SK-N-SH treated with all-trans-retinoic acid at 6 μM for 48 hours (cell line): ENCODE data around the gene GLRA2.
A peak's percentile ranks its signal among the peaks of the same experiment; 100 is the strongest.

Experiments used
- ATAC-seq: fragments of 200-7000 bp; cut with Tn5 transposase; 3 replicates; pipeline ENCODE4 v1.9.1; 2020; ENCODE audit warnings: mild to moderate bottlenecking, moderate library complexity
- BACH2 ChIP-seq: fragments of 250-450 bp; sonication (Bioruptor Pico); IDR thresholded peaks from 2 replicates; pipeline ENCODE4 v1.9.0; 2021; ENCODE audit warnings: mild to moderate bottlenecking, borderline replicate concordance
- CSDC2 ChIP-seq: fragments of 250-450 bp; sonication (Bioruptor Pico); IDR thresholded peaks from 2 replicates; pipeline ENCODE4 v1.5.0; 2020; ENCODE audit warnings: mild to moderate bottlenecking, moderate library complexity
- CSRNP3 ChIP-seq: fragments of 250-450 bp; sonication (Bioruptor Pico); IDR thresholded peaks from 2 replicates; pipeline ENCODE4 v1.5.1; 2021; ENCODE audit warnings: mild to moderate bottlenecking, moderate library complexity
- ESRRG ChIP-seq: fragments of 250-450 bp; sonication (Bioruptor Pico); IDR thresholded peaks from 2 replicates; pipeline ENCODE4 v1.6.1; 2021; ENCODE audit warnings: mild to moderate bottlenecking
- GLIS3 ChIP-seq: fragments of 250-450 bp; sonication (Bioruptor Pico); IDR thresholded peaks from 2 replicates; pipeline ENCODE4 v1.5.0; 2020; ENCODE audit warnings: mild to moderate bottlenecking, moderate library complexity
- ISL1 ChIP-seq: fragments of 250-450 bp; sonication (Bioruptor Pico); IDR thresholded peaks from 2 replicates; pipeline ENCODE4 v2.1.2; 2022; ENCODE audit warnings: mild to moderate bottlenecking, moderate library complexity
- POU6F1 ChIP-seq: fragments of 250-450 bp; sonication (Bioruptor Pico); IDR thresholded peaks from 2 replicates; pipeline ENCODE4 v1.8.0; 2021; ENCODE audit warnings: low read depth, mild to moderate bottlenecking, moderate library complexity, borderline replicate concordance
- PPARA ChIP-seq: fragments of 250-450 bp; sonication (Bioruptor Pico); IDR thresholded peaks from 2 replicates; pipeline ENCODE4 v1.5.0; 2020; ENCODE audit warnings: mild to moderate bottlenecking, borderline replicate concordance
- RARB ChIP-seq: fragments of 250-450 bp; sonication (Bioruptor Pico); IDR thresholded peaks from 2 replicates; pipeline ENCODE4 v1.8.0; 2021; ENCODE audit warnings: mild to moderate bottlenecking, moderate library complexity
- SNAI2 ChIP-seq: fragments of 250-450 bp; sonication (Bioruptor Pico); IDR thresholded peaks from 2 replicates; pipeline ENCODE4 v1.5.0; 2020; ENCODE audit warnings: mild to moderate bottlenecking, moderate library complexity
- TCF4 ChIP-seq: fragments of 250-450 bp; sonication (Bioruptor Pico); IDR thresholded peaks from 2 replicates; pipeline ENCODE4 v1.8.0; 2021; ENCODE audit warnings: mild to moderate bottlenecking, moderate library complexity, borderline replicate concordance
- ZC3H10 ChIP-seq: fragments of 250-450 bp; sonication (Bioruptor Pico); IDR thresholded peaks from 2 replicates; pipeline ENCODE4 v1.5.1; 2021; ENCODE audit warnings: mild to moderate bottlenecking, moderate library complexity
- ZFP3 ChIP-seq: fragments of 250-450 bp; sonication (Bioruptor Pico); IDR thresholded peaks from 2 replicates; pipeline ENCODE4 v1.5.0; 2020; ENCODE audit warnings: mild to moderate bottlenecking, moderate library complexity
- ZFP30 ChIP-seq: fragments of 450-650 bp; formaldehyde crosslinking; IDR thresholded peaks from 2 replicates; pipeline ENCODE4 v1.5.0; 2022; ENCODE audit warnings: mild to moderate bottlenecking, moderate library complexity
- ZNF565 ChIP-seq: fragments of 450-650 bp; formaldehyde crosslinking; conservative IDR thresholded peaks from 2 replicates; pipeline ENCODE4 v1.5.0; 2020; ENCODE audit warnings: low read depth, mild to moderate bottlenecking, moderate library complexity
- ZNF70 ChIP-seq: fragments of 450-650 bp; formaldehyde crosslinking; IDR thresholded peaks from 2 replicates; pipeline ENCODE4 v1.5.0; 2020; ENCODE audit warnings: mild to moderate bottlenecking, moderate library complexity
- TF ChIP-seq, protein P1 (sequence below): fragments of 250-450 bp; sonication (Bioruptor Pico); IDR thresholded peaks from 2 replicates; pipeline ENCODE4 v1.5.0; 2020; ENCODE audit warnings: mild to moderate bottlenecking, moderate library complexity
- TF ChIP-seq, protein P2 (sequence below): fragments of 250-450 bp; sonication (Bioruptor Pico); IDR thresholded peaks from 2 replicates; pipeline ENCODE4 v1.8.0; 2020; ENCODE audit warnings: mild to moderate bottlenecking, moderate library complexity, borderline replicate concordance

GLRA2 gene

GRCh38 chrX:14506866-14507265, 22.5 kb upstream of the GLRA2 start:
- no peak for ATAC-seq
- TF ChIP-seq ESRRG (no peak), BACH2 (no peak), GLIS3 (CRISPR knock-in tag) (no peak), TCF4 (CRISPR knock-in tag) (no peak), ZFP30 (CRISPR knock-in tag) (no peak), ZFP3 (CRISPR knock-in tag) (no peak), CSRNP3 (CRISPR knock-in tag) (no peak), ISL1 (CRISPR knock-in tag) (no peak), ZC3H10 (CRISPR knock-in tag) (no peak), ZNF70 (CRISPR knock-in tag) (no peak), POU6F1 (CRISPR knock-in tag) (no peak), SNAI2 (CRISPR knock-in tag) (no peak), RARB (CRISPR knock-in tag) (no peak), PPARA (CRISPR knock-in tag) (no peak), ZNF565 (CRISPR knock-in tag) (no peak)
- TF ChIP-seq, protein P1, sequence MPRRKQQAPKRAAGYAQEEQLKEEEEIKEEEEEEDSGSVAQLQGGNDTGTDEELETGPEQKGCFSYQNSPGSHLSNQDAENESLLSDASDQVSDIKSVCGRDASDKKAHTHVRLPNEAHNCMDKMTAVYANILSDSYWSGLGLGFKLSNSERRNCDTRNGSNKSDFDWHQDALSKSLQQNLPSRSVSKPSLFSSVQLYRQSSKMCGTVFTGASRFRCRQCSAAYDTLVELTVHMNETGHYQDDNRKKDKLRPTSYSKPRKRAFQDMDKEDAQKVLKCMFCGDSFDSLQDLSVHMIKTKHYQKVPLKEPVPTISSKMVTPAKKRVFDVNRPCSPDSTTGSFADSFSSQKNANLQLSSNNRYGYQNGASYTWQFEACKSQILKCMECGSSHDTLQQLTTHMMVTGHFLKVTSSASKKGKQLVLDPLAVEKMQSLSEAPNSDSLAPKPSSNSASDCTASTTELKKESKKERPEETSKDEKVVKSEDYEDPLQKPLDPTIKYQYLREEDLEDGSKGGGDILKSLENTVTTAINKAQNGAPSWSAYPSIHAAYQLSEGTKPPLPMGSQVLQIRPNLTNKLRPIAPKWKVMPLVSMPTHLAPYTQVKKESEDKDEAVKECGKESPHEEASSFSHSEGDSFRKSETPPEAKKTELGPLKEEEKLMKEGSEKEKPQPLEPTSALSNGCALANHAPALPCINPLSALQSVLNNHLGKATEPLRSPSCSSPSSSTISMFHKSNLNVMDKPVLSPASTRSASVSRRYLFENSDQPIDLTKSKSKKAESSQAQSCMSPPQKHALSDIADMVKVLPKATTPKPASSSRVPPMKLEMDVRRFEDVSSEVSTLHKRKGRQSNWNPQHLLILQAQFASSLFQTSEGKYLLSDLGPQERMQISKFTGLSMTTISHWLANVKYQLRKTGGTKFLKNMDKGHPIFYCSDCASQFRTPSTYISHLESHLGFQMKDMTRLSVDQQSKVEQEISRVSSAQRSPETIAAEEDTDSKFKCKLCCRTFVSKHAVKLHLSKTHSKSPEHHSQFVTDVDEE (CRISPR knock-in tag), result no peak
- TF ChIP-seq, protein P2, sequence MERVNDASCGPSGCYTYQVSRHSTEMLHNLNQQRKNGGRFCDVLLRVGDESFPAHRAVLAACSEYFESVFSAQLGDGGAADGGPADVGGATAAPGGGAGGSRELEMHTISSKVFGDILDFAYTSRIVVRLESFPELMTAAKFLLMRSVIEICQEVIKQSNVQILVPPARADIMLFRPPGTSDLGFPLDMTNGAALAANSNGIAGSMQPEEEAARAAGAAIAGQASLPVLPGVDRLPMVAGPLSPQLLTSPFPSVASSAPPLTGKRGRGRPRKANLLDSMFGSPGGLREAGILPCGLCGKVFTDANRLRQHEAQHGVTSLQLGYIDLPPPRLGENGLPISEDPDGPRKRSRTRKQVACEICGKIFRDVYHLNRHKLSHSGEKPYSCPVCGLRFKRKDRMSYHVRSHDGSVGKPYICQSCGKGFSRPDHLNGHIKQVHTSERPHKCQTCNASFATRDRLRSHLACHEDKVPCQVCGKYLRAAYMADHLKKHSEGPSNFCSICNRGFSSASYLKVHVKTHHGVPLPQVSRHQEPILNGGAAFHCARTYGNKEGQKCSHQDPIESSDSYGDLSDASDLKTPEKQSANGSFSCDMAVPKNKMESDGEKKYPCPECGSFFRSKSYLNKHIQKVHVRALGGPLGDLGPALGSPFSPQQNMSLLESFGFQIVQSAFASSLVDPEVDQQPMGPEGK, result no peak

DNA sequence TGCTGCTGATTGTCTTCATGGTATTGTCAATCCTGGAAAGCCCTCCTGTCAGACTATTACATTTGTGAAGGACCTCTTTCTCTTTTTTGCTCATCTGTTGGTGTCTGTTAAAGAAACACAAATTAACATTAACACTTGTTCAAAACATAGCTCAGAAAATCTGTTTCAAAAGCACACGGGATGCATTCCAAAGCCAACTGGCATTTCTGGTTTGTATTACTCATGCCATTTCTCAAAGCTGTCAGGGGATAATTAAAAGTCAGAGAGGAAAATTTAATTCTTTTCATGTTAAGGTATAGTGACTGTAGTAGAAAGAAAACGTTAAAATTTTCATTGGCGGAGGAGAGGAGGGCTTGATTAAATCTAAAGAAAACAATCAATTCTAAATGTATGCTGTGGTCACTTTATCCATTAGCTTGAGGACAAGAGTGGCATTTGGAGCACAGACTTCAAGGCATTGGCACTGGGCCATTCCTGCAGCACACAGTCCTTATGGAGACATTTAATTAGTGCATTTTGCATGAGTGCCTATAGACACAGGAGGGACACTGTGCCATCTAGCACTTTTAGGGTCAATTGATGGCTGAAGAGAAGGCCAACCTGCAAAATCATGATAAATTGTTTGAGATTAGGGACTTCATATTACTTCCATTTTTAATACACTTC, 21.2 kb upstream of the GLRA2 start:
- TF ChIP-seq ZNF565 (CRISPR knock-in tag) (no peak), TCF4 (CRISPR knock-in tag) (peak; percentile 45; the same call in 1 of the 2 replicates)
- no peak for ATAC-seq

- TF ChIP-seq CSDC2 (CRISPR knock-in tag) (no peak), RARB (CRISPR knock-in tag) (no peak), CSRNP3 (CRISPR knock-in tag) (no peak), ZNF565 (CRISPR knock-in tag) (no peak), BACH2 (no peak)
- ATAC-seq, result no peak
Measured at GRCh38 chrX:14509325-14510057, 19.8 kb upstream of the GLRA2 start.
